Stimulated activated naive CD8-positive, alpha-beta T cell treated with anti-CD3 and anti-CD28 coated beads, Interleukin-15, Interleukin-2, amounts not matched to agents 100 ng/mL and 50 ng/mL, for 24 hours (primary cell): Measurements from ENCODE around the gene RHBDF2.

Experiments
- H3K27ac Mint-ChIP-seq: one replicate; pipeline ENCODE4 v1.8.0; 2021; ENCODE audit warnings: mild to moderate bottlenecking, mixed read lengths
- H3K27me3 Mint-ChIP-seq: one replicate; pipeline ENCODE4 v1.8.0; 2021; ENCODE audit warnings: mixed read lengths
- H3K36me3 Mint-ChIP-seq: one replicate; pipeline ENCODE4 v1.8.0; 2021; ENCODE audit warnings: low read depth, mixed read lengths
- H3K4me1 Mint-ChIP-seq: one replicate; pipeline ENCODE4 v1.8.0; 2021; ENCODE audit warnings: low read depth, mixed read lengths
- H3K4me3 Mint-ChIP-seq: one replicate; pipeline ENCODE4 v1.8.0; 2021; ENCODE audit warnings: mild to moderate bottlenecking, mixed read lengths
- H3K9me3 Mint-ChIP-seq: one replicate; pipeline ENCODE4 v1.8.0; 2021; ENCODE audit warnings: mixed read lengths

Gene RHBDF2

GRCh38 chr17:76501018-76501826 is at the start of gene RHBDF2:
Gene RHBDF2 (minus strand): TSS chr17:76501423. CDS start chr17:76481524, 19,899 bp downstream.
- peaks cover 50% of the 10 kb centered on the region for H3K4me1 Mint-ChIP-seq
- no peaks in the 10 kb centered on the region for H3K27me3 Mint-ChIP-seq
- peak within 1 kb of the TSS; percentile 85 for H3K27ac Mint-ChIP-seq
- no peaks in the 10 kb centered on the region for H3K9me3 Mint-ChIP-seq
- peak within 1 kb of the TSS; percentile 85 for H3K4me3 Mint-ChIP-seq
- H3K36me3 Mint-ChIP-seq, result peaks cover 8% of the 10 kb centered on the region

- H3K27ac Mint-ChIP-seq, result no peak overlapping the region
- no peaks in the 10 kb centered on the region for H3K36me3 Mint-ChIP-seq
- H3K4me3 Mint-ChIP-seq, result no peak overlapping the region
- no peaks in the 10 kb centered on the region for H3K27me3 Mint-ChIP-seq
- H3K9me3 Mint-ChIP-seq, result no peaks in the 10 kb centered on the region
- peaks cover 7% of the 10 kb centered on the region for H3K4me1 Mint-ChIP-seq
Measured at GRCh38 chr17:76549539-76549938, 48.3 kb upstream of the RHBDF2 start.

DNA sequence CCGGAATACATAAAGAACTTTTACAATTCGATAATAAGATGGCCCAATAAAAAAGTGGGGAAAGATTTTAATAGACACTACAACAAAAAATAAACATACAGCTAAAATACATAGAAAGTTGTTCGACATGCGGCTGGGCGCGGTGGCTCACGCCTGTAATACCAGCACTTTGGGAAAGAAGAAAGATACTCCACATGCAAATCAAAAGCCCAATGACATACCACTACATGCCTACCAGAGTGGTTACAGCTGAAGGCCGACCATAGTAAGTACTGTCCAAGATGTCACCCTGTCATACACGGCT is 47.9 kb upstream of the RHBDF2 start:
- H3K27ac Mint-ChIP-seq, result no peak overlapping the region
- no peaks in the 10 kb centered on the region for H3K27me3 Mint-ChIP-seq
- H3K36me3 Mint-ChIP-seq, result no peaks in the 10 kb centered on the region
- no peaks in the 10 kb centered on the region for H3K9me3 Mint-ChIP-seq
- H3K4me1 Mint-ChIP-seq, result peaks cover 7% of the 10 kb centered on the region
- no peak overlapping the region for H3K4me3 Mint-ChIP-seq

- no peak overlapping the region for H3K27ac Mint-ChIP-seq
- peaks cover 7% of the 10 kb centered on the region for H3K4me1 Mint-ChIP-seq
- H3K4me3 Mint-ChIP-seq, result no peak overlapping the region
- peaks cover 6% of the 10 kb centered on the region for H3K27me3 Mint-ChIP-seq
- no peaks in the 10 kb centered on the region for H3K9me3 Mint-ChIP-seq
- H3K36me3 Mint-ChIP-seq, result no peaks in the 10 kb centered on the region
Measured at GRCh38 chr17:76548378-76549214, 47.4 kb upstream of the RHBDF2 start.

- H3K27me3 Mint-ChIP-seq, result peaks cover 7% of the 10 kb centered on the region
- H3K4me3 Mint-ChIP-seq, result no peak overlapping the region
- H3K27ac Mint-ChIP-seq, result no peak overlapping the region
- H3K4me1 Mint-ChIP-seq, result peaks cover 7% of the 10 kb centered on the region
- H3K9me3 Mint-ChIP-seq, result no peaks in the 10 kb centered on the region
- no peaks in the 10 kb centered on the region for H3K36me3 Mint-ChIP-seq
Measured at GRCh38 chr17:76547642-76548202, 46.5 kb upstream of the RHBDF2 start.

DNA sequence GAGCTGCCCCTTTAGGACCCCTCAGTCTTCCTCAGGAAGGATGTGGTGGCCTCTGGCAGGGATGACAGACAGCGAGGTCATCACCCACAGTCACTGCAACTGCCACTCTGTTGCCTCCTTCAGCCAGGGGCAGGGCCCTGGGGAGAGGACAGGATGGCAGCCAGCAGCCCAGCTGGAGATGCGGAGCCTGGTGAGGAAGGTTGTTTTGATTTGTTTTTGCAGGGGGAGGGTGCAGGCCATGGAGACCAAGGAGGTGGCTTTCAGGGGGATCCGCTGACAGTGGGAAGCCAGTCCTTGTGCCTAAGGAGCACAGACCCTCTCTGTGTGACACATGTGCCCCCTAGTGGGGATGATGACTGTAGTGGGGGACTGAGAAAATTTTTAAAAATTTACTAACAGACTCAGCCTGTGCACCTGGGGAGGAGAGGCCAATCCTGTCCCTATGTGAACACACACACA is 46.0 kb upstream of the RHBDF2 start:
- Mint-ChIP-seq H3K27ac (no peak overlapping the region), H3K4me1 (peaks cover 7% of the 10 kb centered on the region), H3K36me3 (no peaks in the 10 kb centered on the region), H3K27me3 (peaks cover 10% of the 10 kb centered on the region), H3K9me3 (no peaks in the 10 kb centered on the region), H3K4me3 (no peak overlapping the region)

GRCh38 chr17:76546556-76547182 is 45.4 kb upstream of the RHBDF2 start:
- H3K4me1 Mint-ChIP-seq, result peaks cover 7% of the 10 kb centered on the region
- H3K4me3 Mint-ChIP-seq, result no peak overlapping the region
- peaks cover 15% of the 10 kb centered on the region for H3K27me3 Mint-ChIP-seq
- no peaks in the 10 kb centered on the region for H3K36me3 Mint-ChIP-seq
- H3K27ac Mint-ChIP-seq, result no peak overlapping the region
- H3K9me3 Mint-ChIP-seq, result no peaks in the 10 kb centered on the region

DNA sequence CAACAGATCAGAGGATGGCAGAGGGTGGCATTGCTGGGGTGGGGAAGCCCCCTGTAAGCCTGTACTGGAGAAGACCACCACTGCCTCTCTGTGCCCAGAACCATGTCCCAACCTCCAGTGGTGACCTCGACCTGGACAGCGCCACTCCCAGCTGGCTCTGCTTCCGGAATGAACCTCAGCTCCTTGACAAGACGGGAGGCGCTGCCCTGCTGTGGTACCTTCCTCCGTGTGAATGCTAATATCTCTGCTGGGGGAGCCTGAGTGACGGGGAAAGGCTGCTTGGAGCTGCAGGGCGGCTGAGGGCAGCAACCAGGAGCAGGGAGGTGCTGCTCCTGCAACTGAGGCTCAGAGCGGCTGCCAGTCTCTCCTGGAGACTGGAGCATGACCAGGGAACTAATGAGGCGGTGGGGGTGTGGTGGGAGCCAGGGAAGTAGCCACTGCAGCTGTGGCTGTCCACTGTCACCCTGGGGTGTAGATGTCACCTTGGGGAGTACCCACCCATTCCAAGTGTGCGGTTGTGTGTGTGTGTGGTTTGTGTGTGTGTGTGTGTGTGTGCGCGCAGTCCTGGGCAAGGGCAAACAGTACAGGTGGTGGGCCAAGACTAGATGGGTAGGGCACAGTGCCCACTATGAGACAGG is 44.8 kb upstream of the RHBDF2 start:
- Mint-ChIP-seq H3K27ac (no peak overlapping the region), H3K27me3 (peaks cover 15% of the 10 kb centered on the region), H3K4me3 (no peak overlapping the region), H3K9me3 (no peaks in the 10 kb centered on the region), H3K36me3 (no peaks in the 10 kb centered on the region), H3K4me1 (peaks cover 6% of the 10 kb centered on the region)

GRCh38 chr17:76544546-76545365 is 43.5 kb upstream of the RHBDF2 start:
- no peak overlapping the region for H3K27ac Mint-ChIP-seq
- H3K4me1 Mint-ChIP-seq, result no peaks in the 10 kb centered on the region
- no peak overlapping the region for H3K4me3 Mint-ChIP-seq
- no peaks in the 10 kb centered on the region for H3K36me3 Mint-ChIP-seq
- H3K27me3 Mint-ChIP-seq, result peaks cover 20% of the 10 kb centered on the region
- no peaks in the 10 kb centered on the region for H3K9me3 Mint-ChIP-seq

GRCh38 chr17:76543826-76544545 is 42.8 kb upstream of the RHBDF2 start:
- H3K27ac Mint-ChIP-seq, result no peak overlapping the region
- no peak overlapping the region for H3K4me3 Mint-ChIP-seq
- no peaks in the 10 kb centered on the region for H3K36me3 Mint-ChIP-seq
- no peaks in the 10 kb centered on the region for H3K4me1 Mint-ChIP-seq
- peaks cover 28% of the 10 kb centered on the region for H3K27me3 Mint-ChIP-seq
- no peaks in the 10 kb centered on the region for H3K9me3 Mint-ChIP-seq

GRCh38 chr17:76543482-76543825 is 42.2 kb upstream of the RHBDF2 start:
- Mint-ChIP-seq H3K4me3 (no peak overlapping the region), H3K36me3 (no peaks in the 10 kb centered on the region), H3K4me1 (no peaks in the 10 kb centered on the region), H3K27me3 (peaks cover 33% of the 10 kb centered on the region), H3K9me3 (no peaks in the 10 kb centered on the region), H3K27ac (no peak overlapping the region)

GRCh38 chr17:76542984-76543383 is 41.8 kb upstream of the RHBDF2 start:
- no peaks in the 10 kb centered on the region for H3K36me3 Mint-ChIP-seq
- H3K27me3 Mint-ChIP-seq, result peaks cover 35% of the 10 kb centered on the region
- no peaks in the 10 kb centered on the region for H3K4me1 Mint-ChIP-seq
- no peak overlapping the region for H3K27ac Mint-ChIP-seq
- H3K9me3 Mint-ChIP-seq, result no peaks in the 10 kb centered on the region
- H3K4me3 Mint-ChIP-seq, result no peak overlapping the region

GRCh38 chr17:76542566-76542971 is 41.3 kb upstream of the RHBDF2 start:
- Mint-ChIP-seq H3K9me3 (no peaks in the 10 kb centered on the region), H3K27me3 (peaks cover 35% of the 10 kb centered on the region), H3K4me1 (no peaks in the 10 kb centered on the region), H3K4me3 (no peak overlapping the region), H3K36me3 (no peaks in the 10 kb centered on the region), H3K27ac (no peak overlapping the region)
